ENCODE results near the gene APOA5. TPM values are rescaled to one million over a fixed set of nuclear protein-coding genes. Genes with fewer than 3 reads are reported as not detected.
"Not testable (repeated sequence)": the region's sequence is repeated elsewhere in the genome, so short reads cannot be mapped to it uniquely, and the experiment has no call there.

The APOA5 gene
- total RNA-seq, 2 experiments from 2014 or later = not detected

GRCh38 chr11:116822575-116822974 lies 30.9 kb upstream of the APOA5 start:
- peaks cover 2% of the 10 kb centered on the region for H3K27me3 Mint-ChIP-seq
- no peak overlapping the region for H3K4me3 Mint-ChIP-seq
- POLR2A ChIA-PET = no interaction called here
- no peak overlapping the region for H3K27ac Mint-ChIP-seq
- H3K9me3 Mint-ChIP-seq = no peaks in the 10 kb centered on the region
- H3K4me1 Mint-ChIP-seq = no peaks in the 10 kb centered on the region
- ATAC-seq (ENCODE audit: low read depth) (no peak), DNase-seq (no peak)
- no peaks in the 10 kb centered on the region for H3K36me3 Mint-ChIP-seq

- Mint-ChIP-seq H3K9me3 (no peaks in the 10 kb centered on the region), H3K27me3 (peaks cover 2% of the 10 kb centered on the region), H3K36me3 (no peaks in the 10 kb centered on the region), H3K4me3 (no peak overlapping the region), H3K27ac (no peak overlapping the region), H3K4me1 (no peaks in the 10 kb centered on the region)
- ATAC-seq (ENCODE audit: low read depth) = no peak
- no peak for DNase-seq
- POLR2A ChIA-PET = interaction anchor here (1.4 kb wide), 1 partner anchor 34 kb away, joined by 3 read pairs; the partner anchor contains the start of gene ZPR1
These were observed 29.6 kb upstream of the APOA5 start for GRCh38 chr11:116821050-116821918.

GRCh38 chr11:116819049-116819448 lies 27.4 kb upstream of the APOA5 start:
- POLR2A ChIA-PET = no interaction called here
- H3K36me3 Mint-ChIP-seq = no peaks in the 10 kb centered on the region
- no peak for DNase-seq
- no peaks in the 10 kb centered on the region for H3K27me3 Mint-ChIP-seq
- no peaks in the 10 kb centered on the region for H3K4me1 Mint-ChIP-seq
- ATAC-seq (ENCODE audit: low read depth) = no peak
- no peak overlapping the region for H3K4me3 Mint-ChIP-seq
- no peaks in the 10 kb centered on the region for H3K9me3 Mint-ChIP-seq
- H3K27ac Mint-ChIP-seq = no peak overlapping the region

- POLR2A ChIA-PET = interaction anchor here (0.7 kb wide), 1 partner anchor 22 kb away, joined by 3 read pairs; no protein-coding TSS in a partner anchor
- DNase-seq = no peak
- H3K27ac Mint-ChIP-seq = no peak overlapping the region
- H3K4me3 Mint-ChIP-seq = no peak overlapping the region
- H3K27me3 Mint-ChIP-seq = peaks cover 6% of the 10 kb centered on the region
- H3K9me3 Mint-ChIP-seq = no peaks in the 10 kb centered on the region
- H3K36me3 Mint-ChIP-seq = no peaks in the 10 kb centered on the region
- H3K4me1 Mint-ChIP-seq = no peaks in the 10 kb centered on the region
- no peak for ATAC-seq (ENCODE audit: low read depth)
These were observed 22.8 kb upstream of the APOA5 start for GRCh38 chr11:116814502-116814901.

- ATAC-seq (ENCODE audit: low read depth) = no peak
- Mint-ChIP-seq H3K4me1 (no peaks in the 10 kb centered on the region), H3K4me3 (no peak overlapping the region), H3K9me3 (no peaks in the 10 kb centered on the region), H3K27ac (no peak overlapping the region), H3K36me3 (no peaks in the 10 kb centered on the region), H3K27me3 (peaks cover 6% of the 10 kb centered on the region)
- DNase-seq = no peak
- POLR2A ChIA-PET = interaction anchor here (0.7 to 1.2 kb wide), 3 partner anchors 19 to 22 kb away, joined by 3 to 4 read pairs (median 3); no protein-coding TSS in a partner anchor
These were observed 22.2 kb upstream of the APOA5 start for GRCh38 chr11:116813781-116814471.

- DNase-seq (no peak), ATAC-seq (ENCODE audit: low read depth) (no peak)
- Mint-ChIP-seq H3K9me3 (no peaks in the 10 kb centered on the region), H3K4me1 (no peaks in the 10 kb centered on the region), H3K27me3 (peaks cover 6% of the 10 kb centered on the region), H3K27ac (no peak overlapping the region), H3K4me3 (no peak overlapping the region), H3K36me3 (no peaks in the 10 kb centered on the region)
- POLR2A ChIA-PET = interaction anchor here (1.2 kb wide), 1 partner anchor 22 kb away, joined by 4 read pairs; no protein-coding TSS in a partner anchor
These were observed 21.5 kb upstream of the APOA5 start for GRCh38 chr11:116813170-116813569.

- Mint-ChIP-seq H3K4me3 (no peak overlapping the region), H3K9me3 (no peaks in the 10 kb centered on the region), H3K27me3 (peaks cover 8% of the 10 kb centered on the region), H3K27ac (no peak overlapping the region), H3K4me1 (no peaks in the 10 kb centered on the region), H3K36me3 (no peaks in the 10 kb centered on the region)
- DNase-seq (no peak), ATAC-seq (ENCODE audit: low read depth) (no peak)
- POLR2A ChIA-PET = no interaction called here
These were observed 20.4 kb upstream of the APOA5 start for GRCh38 chr11:116812109-116812508.

GRCh38 chr11:116811194-116811593 lies 19.5 kb upstream of the APOA5 start:
- no peak for DNase-seq

GRCh38 chr11:116808262-116809175 lies 16.8 kb upstream of the APOA5 start:
- no peak for DNase-seq
- H3K36me3 Mint-ChIP-seq = no peaks in the 10 kb centered on the region
- POLR2A ChIA-PET = no interaction called here
- no peaks in the 10 kb centered on the region for H3K9me3 Mint-ChIP-seq
- peaks cover 13% of the 10 kb centered on the region for H3K27me3 Mint-ChIP-seq
- ATAC-seq (ENCODE audit: low read depth) = no peak
- no peaks in the 10 kb centered on the region for H3K4me1 Mint-ChIP-seq
- H3K4me3 Mint-ChIP-seq = no peak overlapping the region
- H3K27ac Mint-ChIP-seq = no peak overlapping the region

More at GRCh38 chr11:116811194-116811593, 19.5 kb upstream of the APOA5 start:
- H3K27ac Mint-ChIP-seq = no peak overlapping the region
- H3K27me3 Mint-ChIP-seq = peaks cover 13% of the 10 kb centered on the region
- H3K36me3 Mint-ChIP-seq = no peaks in the 10 kb centered on the region
- H3K4me1 Mint-ChIP-seq = no peaks in the 10 kb centered on the region
- no peak for ATAC-seq (ENCODE audit: low read depth)
- no peaks in the 10 kb centered on the region for H3K9me3 Mint-ChIP-seq
- POLR2A ChIA-PET = interaction anchor here (0.7 kb wide), 1 partner anchor 288 kb away, joined by 6 read pairs; no protein-coding TSS in a partner anchor
- H3K4me3 Mint-ChIP-seq = no peak overlapping the region

- Mint-ChIP-seq H3K4me1 (no peaks in the 10 kb centered on the region), H3K27ac (no peak overlapping the region), H3K9me3 (no peaks in the 10 kb centered on the region), H3K36me3 (no peaks in the 10 kb centered on the region), H3K4me3 (no peak overlapping the region), H3K27me3 (peaks cover 14% of the 10 kb centered on the region)
- DNase-seq (no peak), ATAC-seq (ENCODE audit: low read depth) (no peak)
- POLR2A ChIA-PET = no interaction called here
These were observed 16.1 kb upstream of the APOA5 start for GRCh38 chr11:116807601-116808261.

GRCh38 chr11:116804001-116804400 lies 12.3 kb upstream of the APOA5 start:
- POLR2A ChIA-PET = no interaction called here
- H3K4me3 Mint-ChIP-seq = no peak overlapping the region
- H3K36me3 Mint-ChIP-seq = no peaks in the 10 kb centered on the region
- no peaks in the 10 kb centered on the region for H3K4me1 Mint-ChIP-seq
- peaks cover 26% of the 10 kb centered on the region for H3K27me3 Mint-ChIP-seq
- no peak for DNase-seq
- H3K27ac Mint-ChIP-seq = no peak overlapping the region
- ATAC-seq (ENCODE audit: low read depth) = no peak
- no peaks in the 10 kb centered on the region for H3K9me3 Mint-ChIP-seq

GRCh38 chr11:116801662-116802061 lies 10.0 kb upstream of the APOA5 start:
- H3K36me3 Mint-ChIP-seq; H3K9me3 Mint-ChIP-seq; H3K27ac Mint-ChIP-seq; DNase-seq; POLR2A ChIA-PET; ATAC-seq (ENCODE audit: low read depth); H3K4me1 Mint-ChIP-seq; H3K4me3 Mint-ChIP-seq: not testable (repeated sequence)
- peaks cover 33% of the 10 kb centered on the region for H3K27me3 Mint-ChIP-seq

All from activated naive CD8-positive, alpha-beta T cell treated with anti-CD3 and anti-CD28 coated beads, Interleukin-2, amount 10 ng/mL, durations not matched to agents 7 days and 5 days (primary cell).